T follicular helper cell (primary cell): Measurements from ENCODE around the gene NMUR1.

Source experiments
- DNase-seq: peaks from one replicate; pipeline ENCODE4 v3.0.0-alpha.2; 2020; ENCODE audit warnings: low read depth

NMUR1 gene

DNA sequence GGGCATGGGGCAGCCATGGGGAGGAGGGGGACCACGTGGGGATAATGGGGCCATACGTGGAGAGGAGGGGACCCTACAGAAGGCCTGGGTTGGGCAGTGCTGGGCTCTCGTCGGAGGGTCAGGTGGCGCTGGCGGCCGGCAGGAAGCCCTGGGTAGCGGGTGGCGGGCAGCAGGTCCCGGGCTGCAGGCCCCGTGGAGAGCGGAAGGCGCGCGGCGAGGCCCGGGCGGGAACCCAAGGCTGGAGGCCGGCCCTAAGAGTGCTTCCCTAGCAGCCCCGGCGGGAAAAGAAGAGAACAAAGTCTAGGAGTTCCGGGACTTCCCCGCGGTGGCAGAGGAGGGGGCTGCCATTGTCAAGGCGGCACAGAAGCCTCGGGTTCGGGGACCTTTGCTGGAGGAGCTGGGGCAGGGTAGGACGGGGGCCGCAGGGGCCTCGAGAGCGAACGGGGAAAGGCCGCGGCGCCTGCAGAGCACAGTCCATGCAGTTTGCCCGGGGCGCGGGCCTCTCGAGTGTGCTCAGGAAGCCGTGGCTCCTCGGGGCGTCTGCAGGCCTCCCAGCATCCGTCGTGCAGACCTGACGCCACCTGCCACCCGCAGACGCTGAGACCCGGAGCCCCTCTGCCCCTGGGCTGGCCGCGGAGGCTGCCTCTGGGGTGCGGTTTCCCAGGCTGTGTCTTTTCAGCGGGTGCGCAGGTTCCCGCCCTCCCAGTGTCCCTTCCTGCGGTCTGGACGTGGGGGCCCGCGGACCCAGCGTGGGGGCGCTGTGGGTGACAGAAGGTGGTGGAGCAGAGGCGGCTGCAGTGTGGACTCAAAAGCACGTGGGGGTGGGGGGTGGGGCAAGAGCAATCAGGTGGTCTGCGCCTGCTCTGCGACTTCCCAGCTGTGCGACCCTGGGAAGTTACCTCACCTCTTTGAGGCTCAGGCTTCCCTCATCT, 46.6 kb downstream of the NMUR1 start:
- no peak for DNase-seq

DNA sequence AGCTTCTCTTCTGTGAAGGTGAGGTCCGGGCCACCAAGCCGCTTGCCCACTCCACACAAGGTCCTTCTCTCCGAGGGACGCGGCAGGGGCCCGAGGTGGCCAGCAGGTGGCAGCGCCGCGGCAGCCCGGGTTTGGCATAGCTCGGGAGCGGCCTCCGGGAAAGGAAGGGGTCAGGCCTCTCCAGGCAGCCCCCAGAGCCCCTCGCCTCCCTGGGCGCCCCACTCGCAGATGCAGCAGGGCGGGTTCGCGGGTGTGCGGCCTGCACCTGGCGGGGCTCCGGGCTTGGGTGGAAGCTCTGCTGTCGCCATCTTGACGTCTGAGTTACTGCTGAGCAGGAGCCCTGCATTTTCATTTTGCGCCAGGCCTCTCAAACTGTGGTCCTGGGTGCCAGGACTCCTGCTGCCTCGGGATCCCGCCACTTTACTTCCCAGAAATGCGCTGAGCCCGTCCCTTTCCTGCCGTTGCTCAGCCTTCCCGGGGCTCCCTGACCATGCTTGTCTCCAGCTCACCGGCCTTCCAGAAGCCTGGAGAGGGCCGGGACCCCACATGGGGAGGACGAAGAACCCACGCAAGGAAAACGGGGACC, 47.3 kb downstream of the NMUR1 start:
- peak; percentile 44 for DNase-seq

DNA sequence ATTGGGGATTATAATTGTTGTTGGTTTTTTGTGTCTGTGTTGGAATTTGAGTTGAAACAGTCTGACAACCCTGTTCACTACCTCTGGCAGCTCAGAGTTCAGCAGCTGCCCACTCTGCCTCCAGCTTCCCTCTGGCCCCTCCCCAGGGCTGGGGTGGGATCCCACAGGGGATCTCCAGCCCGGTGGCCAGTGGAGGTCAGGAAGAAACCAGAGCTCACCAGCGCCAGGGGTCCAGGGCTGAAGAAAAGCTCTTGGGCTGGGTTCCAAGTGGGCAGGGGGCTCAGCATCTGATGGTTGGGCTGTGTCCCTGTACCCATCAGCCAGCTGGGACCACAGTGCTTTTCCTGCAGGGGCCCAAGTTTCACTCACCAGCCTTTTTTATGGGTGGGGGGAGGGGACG, 49.5 kb downstream of the NMUR1 start:
- no peak for DNase-seq

GRCh38 chr2:231479455-231479854, 50.8 kb downstream of the NMUR1 start:
- DNase-seq: no peak

DNA sequence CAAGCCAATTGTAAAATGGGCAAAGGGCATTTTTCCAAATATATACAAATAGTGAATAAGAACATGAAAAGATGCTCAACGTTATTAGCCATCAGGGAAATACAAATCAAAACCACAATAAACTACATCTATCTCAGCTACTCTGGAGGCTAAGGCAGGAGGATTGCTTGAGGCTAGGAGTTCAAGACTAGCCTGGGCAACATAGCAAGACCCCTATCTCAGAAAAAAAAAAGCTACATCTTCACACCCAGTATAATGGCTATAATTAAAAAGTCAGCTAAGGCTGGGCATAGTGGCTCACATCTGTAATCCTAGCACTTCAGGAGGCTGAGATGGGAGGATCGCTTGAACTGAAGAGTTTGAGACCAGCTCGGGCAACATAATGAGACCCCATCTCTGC, 53.3 kb downstream of the NMUR1 start:
- DNase-seq: no peak

DNA sequence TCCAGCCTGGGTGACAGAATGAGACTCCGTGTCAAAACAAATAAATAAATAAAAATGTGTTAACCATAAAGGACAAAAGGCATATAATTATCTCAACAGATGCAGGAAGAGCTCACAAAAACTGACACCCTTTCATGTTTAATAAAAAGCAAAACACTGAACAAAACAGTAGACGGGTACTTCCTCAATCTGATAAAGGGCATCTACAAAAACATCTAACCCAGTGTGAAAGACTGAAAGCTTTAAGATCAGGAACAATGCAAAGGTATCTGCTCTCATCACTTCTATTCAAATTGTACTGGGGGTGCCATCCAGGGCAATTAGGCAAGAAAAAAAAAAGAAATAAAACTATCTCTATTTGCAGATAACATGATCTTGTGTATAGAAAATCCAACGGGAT, 54.3 kb downstream of the NMUR1 start:
- no peak for DNase-seq
